HG03045 (cell line): Measurements from ENCODE around the gene TEX22.

Source experiments
- ATAC-seq: cut with Tn5 transposase; IDR thresholded peaks from one replicate; pipeline ENCODE4 v1.9.1; 2021; ENCODE audit warnings: mild to moderate bottlenecking, moderate library complexity; ENCODE audit not compliant: unreplicated experiment

TEX22 gene

DNA sequence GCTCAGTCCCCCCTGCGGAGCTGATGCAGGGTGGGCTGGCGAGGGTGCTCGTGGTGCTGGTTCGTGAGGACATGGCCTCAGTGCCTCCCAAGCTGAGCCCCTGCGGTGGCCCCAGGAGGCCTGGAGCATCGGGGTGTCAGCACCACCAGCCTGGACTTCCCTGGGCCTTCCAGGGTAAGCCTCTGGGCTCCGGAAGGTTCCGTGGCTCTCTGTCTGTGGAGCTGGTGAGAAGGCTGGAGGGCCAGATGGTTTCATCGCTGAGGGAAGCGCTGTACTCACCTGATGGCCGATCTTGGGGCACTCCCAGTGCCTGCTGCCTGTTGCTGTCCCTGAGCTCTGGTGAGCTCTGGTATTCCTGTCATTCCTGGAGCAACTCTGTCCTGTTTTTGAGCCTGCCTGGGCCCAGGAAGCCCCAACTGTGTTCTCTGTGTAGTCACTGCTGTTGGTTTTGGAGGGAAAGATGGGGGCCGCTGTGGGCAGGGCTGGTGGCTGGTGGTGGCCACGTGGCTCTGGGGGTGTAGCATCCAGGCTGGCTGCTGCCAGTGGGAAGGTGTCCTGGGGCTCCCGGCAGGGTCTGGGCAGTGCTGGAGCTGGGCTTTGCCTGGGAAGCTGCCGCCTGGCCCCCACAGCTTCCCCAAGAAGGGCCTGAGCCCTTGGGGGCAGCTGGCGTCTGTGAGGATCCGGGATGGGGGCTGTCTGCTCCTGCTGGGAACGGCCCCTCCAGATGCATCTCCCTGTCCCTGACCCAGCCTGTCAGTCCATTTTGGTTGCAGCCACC is 39.6 kb downstream of the TEX22 start:
- ATAC-seq = no peak

DNA sequence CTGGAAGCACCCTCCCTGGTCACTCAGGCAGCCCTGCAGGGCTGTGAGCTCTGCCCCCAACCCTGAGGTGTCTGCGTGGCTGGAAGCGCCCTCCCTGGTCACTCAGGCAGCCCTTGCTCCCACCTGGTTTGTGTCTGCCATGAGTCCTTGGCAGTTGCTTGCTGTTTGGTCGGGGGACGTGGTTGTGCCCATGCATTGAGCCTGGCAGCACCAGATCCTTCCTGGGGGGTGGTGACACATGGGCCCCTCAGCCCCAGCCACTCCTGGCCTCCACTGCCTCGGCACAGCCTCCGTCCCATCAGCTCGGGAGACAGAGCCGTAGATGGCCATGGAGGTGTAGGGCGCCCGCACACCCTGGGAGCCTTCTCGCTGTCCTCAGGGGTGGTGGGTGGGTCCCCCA is 40.8 kb downstream of the TEX22 start:
- ATAC-seq = no peak

DNA sequence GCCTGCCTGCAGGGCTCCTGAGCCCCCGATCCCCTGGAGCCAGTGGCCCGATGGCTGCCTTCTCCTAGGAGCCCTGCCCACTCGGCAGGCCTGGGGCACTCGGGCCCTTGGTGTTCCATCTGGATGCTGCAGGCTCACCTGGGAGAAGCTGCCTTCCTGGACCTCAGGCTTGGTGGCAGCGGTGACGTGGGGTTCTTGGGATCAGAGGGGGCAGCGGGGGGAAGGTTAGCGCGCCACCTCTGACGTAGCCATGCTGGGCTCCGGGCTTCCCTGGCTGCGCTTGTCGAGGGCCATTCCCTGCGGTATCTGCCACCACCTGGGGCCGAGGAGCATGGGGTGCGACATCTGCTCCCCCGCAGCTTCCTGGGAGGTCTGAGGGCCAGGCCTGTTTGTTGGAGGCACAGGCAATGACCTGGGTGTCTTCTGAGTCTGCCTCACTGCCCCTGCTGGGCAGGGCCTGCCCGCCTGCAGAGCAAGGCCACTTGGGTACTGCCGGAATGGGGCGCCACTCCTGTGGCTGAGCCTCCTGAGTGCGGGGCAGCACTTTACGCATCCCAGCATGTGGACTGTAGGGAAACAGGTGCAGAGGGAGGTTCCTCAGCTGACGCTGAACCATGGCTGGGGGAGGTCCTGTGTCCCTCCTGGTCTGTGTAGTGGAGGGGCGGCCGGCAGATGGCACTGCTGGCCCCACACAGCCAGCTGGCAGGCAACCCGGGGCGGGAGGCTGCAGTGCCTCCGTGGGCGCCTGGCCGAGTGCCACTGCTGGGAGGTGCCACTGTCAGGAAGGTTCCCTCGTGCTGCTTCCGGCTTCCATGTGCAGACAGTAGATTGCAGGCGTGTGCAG is 41.6 kb downstream of the TEX22 start:
- no peak for ATAC-seq

DNA sequence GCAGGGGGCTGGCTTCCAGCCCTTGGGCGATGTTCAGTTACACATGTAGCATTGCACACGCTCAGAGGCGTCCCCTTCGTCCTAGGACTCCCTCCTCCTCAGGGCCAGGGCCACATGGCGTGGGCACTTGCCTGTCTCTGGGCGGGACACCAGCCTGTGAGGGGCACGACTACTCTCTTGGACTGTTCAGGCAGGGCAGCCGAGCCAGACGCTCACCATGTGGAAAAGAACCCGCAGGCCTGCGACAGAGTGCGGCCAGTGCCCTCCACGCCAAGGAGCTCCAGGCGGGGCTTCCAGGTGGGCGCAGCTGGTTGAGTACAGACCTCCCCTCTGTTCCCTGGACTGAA is 42.2 kb downstream of the TEX22 start:
- no peak for ATAC-seq

DNA sequence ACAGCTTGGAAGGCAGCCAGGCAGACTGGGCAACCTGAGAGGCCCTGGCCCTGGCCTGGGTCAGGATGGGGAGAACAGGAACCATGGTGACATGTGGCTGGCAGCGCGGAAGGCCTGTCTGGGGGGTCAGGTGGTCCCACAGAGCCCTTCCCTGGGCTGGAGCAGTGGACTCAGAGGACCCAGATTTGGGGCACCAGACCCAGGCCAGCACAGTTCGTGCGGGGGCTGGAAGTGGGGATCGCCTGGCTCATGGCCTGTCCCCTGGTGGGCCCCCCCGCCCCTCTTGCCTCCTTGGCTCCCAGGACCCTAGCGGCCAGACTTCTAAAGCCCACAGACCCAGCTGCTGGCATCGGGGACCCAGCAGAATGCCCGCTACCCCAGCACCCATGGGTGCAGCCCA is 42.7 kb downstream of the TEX22 start:
- ATAC-seq = no peak

DNA sequence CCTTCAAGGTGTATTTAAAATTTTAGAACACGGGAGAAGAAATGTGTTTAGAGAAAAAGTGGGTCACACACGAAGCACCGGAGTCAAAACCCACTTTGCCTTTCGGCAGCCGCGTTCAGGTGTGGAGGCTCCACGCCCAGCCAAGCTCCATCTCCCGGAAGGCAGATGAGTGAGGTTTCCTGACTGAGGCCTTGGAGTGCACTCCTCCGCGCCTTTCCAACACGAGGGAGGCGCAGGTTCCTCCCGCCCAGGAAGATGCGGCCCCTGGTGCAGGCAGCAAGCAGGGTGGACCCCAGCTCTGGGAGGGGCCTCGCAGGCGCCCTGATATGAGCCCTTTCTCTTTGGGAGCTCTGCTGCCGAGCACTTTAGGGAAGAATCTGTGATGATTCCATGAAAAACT is 43.8 kb downstream of the TEX22 start:
- ATAC-seq = no peak

DNA sequence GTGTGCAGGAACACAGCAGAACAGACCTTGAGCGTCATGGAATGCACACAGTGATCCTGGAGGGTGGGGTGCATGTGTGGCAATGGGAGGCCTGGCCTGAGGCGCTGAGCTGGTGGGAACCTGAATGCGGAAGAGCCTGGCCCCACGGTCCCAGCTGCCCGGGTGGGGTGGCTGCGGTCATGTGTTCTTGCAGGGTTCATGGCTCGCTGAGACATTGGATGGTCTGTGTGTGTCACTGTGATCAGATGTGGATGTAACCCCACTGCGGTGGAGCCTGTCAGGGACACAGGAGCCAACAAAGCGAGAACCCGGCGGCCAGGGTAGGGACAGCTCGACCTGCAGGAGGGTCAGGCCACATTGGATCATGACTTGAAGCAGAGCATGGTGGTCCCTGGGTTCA is 44.5 kb downstream of the TEX22 start:
- no peak for ATAC-seq

DNA sequence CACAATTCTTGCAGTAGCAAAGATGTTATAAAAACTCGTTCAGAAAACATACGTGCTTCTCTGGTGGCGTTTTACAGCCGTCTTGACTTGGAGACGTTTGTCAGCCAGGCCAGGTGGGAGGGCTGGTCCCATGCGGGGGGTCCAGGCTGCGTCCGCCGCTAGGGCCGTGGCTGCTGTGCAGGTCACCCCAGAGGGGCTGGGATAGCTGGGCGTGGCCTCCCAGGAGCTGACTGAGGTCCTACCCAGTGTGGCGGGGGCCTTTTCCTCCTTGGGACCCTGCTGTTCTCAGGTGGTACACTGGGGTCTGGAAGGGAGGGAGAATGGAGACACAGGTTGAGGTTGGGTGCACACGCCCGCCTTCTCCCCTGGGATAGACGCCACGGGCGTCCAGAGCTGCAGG is 46.5 kb downstream of the TEX22 start:
- ATAC-seq = no peak

DNA sequence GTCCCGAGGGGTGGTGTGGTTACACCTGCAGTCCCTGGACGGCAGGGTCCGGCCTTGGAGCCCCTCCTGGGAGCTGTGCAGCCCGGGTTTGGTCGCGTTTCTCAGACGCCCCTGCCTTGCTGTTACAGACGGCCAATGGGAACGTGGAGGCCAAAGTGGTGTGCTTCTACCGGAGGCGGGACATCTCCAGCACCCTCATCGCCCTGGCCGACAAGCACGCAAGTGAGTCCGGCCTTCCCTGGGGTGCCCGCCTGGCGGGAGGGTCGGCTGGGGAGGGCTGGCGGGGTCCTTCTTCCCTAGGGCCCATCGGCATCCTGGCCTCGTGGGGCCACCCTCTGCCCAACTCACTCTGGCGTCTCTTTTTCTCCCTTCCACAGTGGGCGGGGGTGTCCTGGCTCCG is 47.0 kb downstream of the TEX22 start:
- no peak for ATAC-seq

DNA sequence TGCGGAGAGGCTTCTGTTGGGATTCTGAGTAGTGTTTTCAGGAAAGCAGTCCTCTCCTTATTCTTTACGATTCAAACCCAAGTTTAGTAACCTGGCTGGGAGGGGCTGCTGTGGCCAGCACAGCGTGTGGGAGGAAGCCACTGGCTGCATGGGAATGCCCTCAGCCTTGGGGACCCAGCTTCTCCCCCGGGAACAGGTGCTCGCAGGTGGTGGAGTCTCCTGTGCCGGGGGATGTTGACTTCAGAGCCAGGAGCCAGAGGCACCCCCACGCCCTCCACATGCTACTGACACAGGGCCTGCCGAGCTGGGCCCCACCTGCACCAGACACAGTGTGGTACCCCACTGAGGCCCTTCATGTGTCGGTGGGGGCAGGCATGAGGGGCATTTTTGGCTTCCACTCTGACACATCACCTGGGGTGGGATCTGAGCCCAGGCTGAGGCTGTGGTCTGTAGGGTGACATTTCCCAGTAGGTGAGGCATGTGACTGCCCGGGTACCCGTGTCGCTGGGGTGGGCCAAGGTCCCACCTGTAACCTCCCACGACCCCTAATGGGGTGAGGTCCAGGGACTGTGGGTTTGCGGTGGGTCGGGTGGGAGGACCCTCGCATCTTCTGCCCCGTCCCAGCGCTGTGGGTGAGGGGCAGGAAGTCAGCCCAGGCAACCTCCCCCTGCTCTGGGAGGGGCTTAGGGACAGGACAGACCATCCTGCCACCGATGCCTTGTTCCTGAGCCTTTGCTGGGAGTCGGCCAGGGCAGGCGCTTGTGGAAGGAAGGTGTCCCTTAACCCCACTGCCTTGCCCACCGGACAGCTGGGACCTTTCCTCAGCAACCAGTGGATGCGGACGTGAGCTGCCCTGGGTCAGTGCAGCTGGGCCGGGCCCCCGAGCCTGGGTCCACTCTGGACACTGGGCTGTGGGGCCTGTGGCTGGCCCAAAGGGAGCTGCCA is 47.8 kb downstream of the TEX22 start:
- ATAC-seq = no peak

DNA sequence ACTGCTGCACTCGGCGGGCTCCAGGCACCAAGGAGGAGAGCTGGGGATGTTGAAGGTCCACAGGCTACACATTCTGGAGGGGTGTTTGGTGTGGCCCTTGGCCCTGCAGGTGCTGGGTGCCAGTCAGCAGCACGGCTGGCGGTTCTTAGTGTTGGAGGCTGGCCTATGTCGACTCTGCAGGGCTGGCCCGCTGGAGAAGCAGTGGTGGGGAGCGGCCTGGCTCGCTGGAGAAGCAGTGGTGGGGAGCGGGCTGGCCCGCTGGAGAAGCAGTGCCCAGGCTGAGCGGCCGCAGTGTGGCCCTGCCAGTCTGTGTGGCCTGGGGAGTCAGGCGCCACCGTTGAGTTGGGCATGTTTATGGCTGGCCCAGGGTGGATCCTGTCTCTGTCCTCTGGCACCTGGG is 48.6 kb downstream of the TEX22 start:
- ATAC-seq = no peak

DNA sequence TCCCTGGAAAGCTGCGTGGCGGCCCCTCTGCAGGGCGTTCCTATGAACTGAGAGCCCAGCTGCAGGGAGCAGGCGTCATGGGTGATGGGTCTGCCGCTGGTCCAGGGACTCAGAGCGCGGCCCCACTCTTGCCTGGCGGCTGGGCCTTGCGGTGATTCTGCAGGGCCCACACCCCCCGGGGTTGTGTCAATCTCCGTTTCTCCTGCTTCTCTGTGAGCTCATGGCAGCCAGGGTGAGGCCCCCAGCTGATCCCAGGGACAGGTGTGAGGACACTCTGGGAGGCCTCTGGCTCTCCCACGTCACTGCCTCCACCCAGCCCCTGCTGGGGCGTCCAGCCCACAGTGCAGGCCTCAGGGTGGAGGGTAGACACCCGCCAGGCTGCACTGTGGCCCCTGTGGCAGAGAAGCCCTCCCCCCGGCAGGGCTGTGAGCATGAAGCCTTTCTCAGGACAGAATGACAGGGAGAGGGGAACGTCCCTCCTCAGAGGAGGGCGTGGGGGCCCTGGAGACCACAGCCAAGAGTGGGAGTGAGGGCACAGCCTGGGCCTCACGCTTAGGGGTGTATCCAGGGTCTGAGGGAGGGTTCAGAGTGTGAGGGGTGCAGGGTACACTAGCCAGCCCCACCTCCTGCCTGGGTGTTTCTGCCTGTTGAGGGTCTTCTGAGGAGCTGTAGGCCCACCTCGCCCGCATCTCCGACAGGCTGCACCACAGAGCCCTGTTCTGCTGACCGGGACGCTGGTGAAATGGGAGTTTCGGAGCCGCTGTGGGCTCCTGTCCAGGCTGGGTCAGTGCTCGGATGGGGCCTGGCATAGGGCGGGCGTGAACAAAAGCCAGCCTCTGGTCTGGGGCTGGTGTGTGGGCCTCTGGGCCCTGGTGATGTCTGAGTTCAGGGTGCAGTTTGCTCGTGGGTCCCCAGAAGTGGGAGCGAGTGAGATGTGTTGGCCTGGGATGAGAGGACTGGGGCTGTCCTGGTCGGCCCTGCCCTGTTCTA is 49.6 kb downstream of the TEX22 start:
- ATAC-seq = no peak

DNA sequence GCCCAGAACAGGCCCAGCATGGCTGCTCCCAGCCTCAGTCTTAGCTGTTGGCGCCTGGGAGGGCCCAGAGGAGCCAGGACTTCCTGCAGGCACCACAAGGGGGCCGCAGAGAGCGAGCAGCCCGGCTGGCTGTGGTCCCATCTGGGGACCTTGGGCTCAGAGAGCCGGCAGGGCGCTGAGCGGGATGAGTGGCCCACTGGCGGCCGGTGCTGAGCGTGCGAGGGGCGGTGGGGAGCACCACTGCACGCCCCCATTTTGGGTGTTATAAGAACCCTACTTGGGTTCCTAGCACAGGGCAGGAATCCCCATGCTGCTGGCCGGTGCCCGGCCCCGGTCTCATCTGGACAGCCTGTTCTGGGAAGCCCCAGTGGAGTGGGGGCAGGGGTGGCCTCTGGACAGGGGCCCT is 50.4 kb downstream of the TEX22 start:
- no peak for ATAC-seq

DNA sequence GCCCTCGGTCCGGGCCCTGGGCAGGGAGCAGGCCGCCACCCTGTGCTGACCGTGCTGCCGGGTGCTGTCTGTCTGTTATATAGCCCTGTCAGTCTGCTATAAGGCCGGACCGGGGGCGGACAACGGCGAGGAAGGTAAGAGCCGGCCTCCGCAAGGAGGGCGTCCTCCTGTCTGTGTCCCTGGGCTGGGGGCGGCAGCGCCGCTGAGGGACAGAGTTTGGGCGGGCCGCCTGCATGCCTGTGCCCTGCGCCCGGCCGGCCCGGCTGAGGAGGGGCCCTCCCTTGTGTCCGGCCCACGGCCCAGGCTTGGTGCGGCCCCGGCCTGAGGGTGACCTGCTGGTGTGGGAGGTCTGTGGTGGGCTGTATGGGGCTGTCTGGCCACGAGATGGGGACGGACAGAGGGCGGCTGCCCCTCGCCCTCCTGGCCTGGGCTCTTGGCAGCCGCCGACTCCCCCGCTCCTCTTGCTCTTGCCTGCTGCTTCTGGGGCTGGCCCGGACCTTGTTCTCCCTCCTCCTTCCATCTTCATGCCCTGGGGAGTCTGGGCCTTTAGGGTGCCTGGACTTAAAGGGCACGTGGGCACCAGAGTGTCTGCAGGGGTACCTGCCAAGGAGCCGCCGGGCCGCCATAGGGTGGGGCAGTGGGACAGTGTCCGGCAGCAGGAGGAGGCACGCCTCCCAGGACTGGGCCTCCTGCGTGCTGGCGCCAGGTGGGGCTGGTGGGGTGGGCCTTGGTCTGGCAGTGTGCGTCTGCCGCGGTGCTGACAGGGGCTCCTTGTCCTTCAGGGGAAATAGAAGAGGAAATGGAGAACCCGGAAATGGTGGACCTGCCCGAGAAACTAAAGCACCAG is 51.2 kb downstream of the TEX22 start:
- ATAC-seq = no peak

DNA sequence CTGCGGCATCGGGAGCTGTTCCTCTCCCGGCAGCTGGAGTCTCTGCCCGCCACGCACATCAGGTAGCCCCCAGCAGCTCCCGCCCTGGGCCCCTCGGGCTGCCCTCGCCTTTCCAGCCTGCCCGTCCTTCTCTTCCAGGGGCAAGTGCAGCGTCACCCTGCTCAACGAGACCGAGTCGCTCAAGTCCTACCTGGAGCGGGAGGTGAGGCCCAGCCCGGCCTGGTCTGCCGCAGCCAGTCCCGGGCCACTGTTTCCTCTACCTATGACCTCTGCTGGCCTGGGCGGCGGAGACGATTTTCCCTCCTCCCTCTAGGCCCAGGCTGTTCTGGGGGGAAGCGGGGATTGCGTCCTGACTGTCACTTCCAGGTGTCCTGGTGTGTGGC is 51.8 kb downstream of the TEX22 start:
- ATAC-seq = no peak

DNA sequence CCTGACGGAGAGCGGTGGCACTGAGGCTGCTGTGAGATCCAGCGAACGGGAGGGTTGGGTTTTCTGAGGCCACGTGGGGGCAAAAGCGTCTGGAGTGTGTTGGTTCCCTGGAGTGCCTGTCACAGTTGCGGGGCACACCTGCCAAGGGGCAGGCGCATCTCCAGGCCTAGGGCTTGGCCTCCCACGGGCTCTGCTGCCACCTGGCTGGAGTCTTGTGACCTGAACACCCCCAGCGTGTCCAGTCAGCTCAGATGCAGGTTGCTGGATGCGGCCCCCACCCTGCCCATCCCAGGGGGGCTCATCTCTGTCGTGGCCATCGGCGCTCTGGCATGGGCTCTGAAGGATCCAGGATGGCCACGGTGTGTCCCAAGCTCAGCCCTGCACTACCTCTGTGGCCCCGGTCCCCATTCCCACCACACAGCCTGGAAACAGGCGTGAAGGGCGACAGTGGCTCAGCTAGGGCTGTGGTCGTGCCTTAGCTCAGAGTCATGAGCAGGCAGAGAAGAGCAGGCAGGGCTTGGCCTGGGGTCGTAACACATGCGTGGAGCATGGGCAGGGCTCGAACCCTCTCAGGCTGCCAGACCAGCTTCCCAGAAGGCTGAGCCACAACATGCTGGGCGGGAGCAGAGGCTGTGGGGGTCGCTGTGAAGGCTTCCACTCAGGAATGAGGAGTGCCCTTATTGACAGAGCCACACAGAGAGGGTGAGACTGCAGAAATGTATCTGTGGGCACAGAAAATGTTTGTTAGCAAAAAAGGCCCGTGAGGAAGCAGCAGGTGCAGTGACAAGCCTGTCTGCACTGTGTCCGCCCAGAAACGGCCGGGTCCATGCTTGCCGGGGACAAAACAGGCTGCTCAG is 52.8 kb downstream of the TEX22 start:
- no peak for ATAC-seq

DNA sequence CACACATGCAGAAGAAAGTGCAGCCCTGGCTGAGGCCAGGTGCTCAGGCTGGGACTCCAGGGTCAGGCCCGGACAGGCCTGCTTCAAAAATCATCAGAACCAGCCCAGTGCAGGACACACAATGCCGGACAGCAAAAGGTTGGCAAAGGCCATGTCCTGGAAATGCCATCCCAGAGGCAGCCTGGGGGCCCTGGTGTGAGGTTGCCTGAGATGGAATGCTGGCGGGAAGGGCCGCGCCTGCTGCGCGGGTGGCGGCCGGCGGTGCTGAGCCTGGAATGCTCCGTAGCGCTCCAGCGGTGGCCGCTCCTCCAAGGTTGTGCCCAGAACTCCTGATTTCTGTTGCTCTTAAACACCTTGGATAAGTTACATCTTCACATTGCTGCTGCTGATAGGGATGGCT is 54.6 kb downstream of the TEX22 start:
- no peak for ATAC-seq

DNA sequence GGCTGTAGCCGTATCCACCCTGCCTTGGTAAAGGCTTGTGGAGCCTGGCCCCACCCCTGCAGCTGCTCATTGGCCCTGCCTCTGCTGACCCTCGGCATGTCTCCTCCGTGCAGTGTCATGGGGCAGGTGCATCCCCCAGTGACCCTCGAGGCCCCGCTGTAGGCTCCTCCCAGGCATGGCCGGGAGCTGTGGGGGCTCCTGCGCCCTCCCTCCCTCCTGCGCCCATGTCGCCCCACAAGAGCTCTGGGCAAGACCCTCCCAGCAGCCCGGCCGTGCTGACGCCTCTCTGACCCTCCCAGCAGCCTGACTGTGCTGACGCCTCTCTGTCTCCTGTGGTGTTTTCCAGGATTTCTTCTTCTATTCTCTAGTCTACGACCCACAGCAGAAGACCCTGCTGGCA is 55.5 kb downstream of the TEX22 start:
- no peak for ATAC-seq
